ENCODE data around the gene ZNF280A. TPM values are rescaled to one million over a fixed set of nuclear protein-coding genes. Genes with fewer than 3 reads are reported as not detected.

ZNF280A gene
- total RNA-seq, 1 donor from 2014 or later = 0.09 TPM

GRCh38 chr22:22547692-22548300 is 27.7 kb upstream of the ZNF280A start:
- Histone ChIP-seq H3K4me3 (ENCODE audit: insufficient read depth, low read depth, low read length) (no peak overlapping the region), H4K20me1 (ENCODE audit: insufficient read depth, low read length) (no peaks in the 10 kb centered on the region), H3K36me3 (ENCODE audit: insufficient read depth, low read length) (no peaks in the 10 kb centered on the region), H3K9ac (ENCODE audit: low read length) (no peak overlapping the region), H3K27me3 (ENCODE audit: insufficient read depth, low read length) (no peaks in the 10 kb centered on the region), H2AFZ (ENCODE audit: low read depth, low read length) (no peak overlapping the region), H3K9me3 (ENCODE audit: insufficient read depth, low read depth, low read length) (no peaks in the 10 kb centered on the region), H3K79me2 (ENCODE audit: insufficient read depth, low read length) (no peaks in the 10 kb centered on the region), H3K27ac (ENCODE audit: low read depth, low read length) (no peak overlapping the region), H3K4me2 (ENCODE audit: low read length) (no peak overlapping the region), H3K4me1 (ENCODE audit: insufficient read depth, low read length) (no peaks in the 10 kb centered on the region)
- DNase-seq (ENCODE audit: low read depth) = no peak
- no peak overlapping the region for H3K4me3 Mint-ChIP-seq (ENCODE audit: unreplicated experiment)
- peaks cover 64% of the 10 kb centered on the region for H3K27me3 Mint-ChIP-seq (ENCODE audit: low read depth, unreplicated experiment)
- FAIRE-seq = no peak
- no peaks in the 10 kb centered on the region for H3K36me3 Mint-ChIP-seq (ENCODE audit: low read depth, unreplicated experiment)
- TF ChIP-seq EZH2 (IDR thresholded peaks at IDR 0.05; ENCODE audit: insufficient read depth, low read length) (no peak), CTCF (IDR thresholded peaks at IDR 0.05; ENCODE audit: insufficient read depth, low read depth, low read length) (no peak)
- no peaks in the 10 kb centered on the region for H3K4me1 Mint-ChIP-seq (ENCODE audit: low read depth, unreplicated experiment)
- H3K27ac Mint-ChIP-seq (ENCODE audit: unreplicated experiment) = no peak overlapping the region
- H3K9me3 Mint-ChIP-seq (ENCODE audit: unreplicated experiment) = no peaks in the 10 kb centered on the region

- H4K20me1 ChIP-seq (ENCODE audit: insufficient read depth, low read length) = no peaks in the 10 kb centered on the region
- no peaks in the 10 kb centered on the region for H3K4me1 Mint-ChIP-seq (ENCODE audit: low read depth, unreplicated experiment)
- FAIRE-seq = no peak
Observed at GRCh38 chr22:22547226-22547625, 27.2 kb upstream of the ZNF280A start.

More at GRCh38 chr22:22547226-22547625, 27.2 kb upstream of the ZNF280A start:
- Histone ChIP-seq H3K9ac (ENCODE audit: low read length) (no peak overlapping the region), H3K79me2 (ENCODE audit: insufficient read depth, low read length) (no peaks in the 10 kb centered on the region), H3K27ac (ENCODE audit: low read depth, low read length) (no peak overlapping the region), H3K9me3 (ENCODE audit: insufficient read depth, low read depth, low read length) (no peaks in the 10 kb centered on the region), H3K27me3 (ENCODE audit: insufficient read depth, low read length) (no peaks in the 10 kb centered on the region), H3K4me2 (ENCODE audit: low read length) (no peak overlapping the region), H3K4me3 (ENCODE audit: insufficient read depth, low read depth, low read length) (no peak overlapping the region), H2AFZ (ENCODE audit: low read depth, low read length) (no peak overlapping the region), H3K36me3 (ENCODE audit: insufficient read depth, low read length) (no peaks in the 10 kb centered on the region), H3K4me1 (ENCODE audit: insufficient read depth, low read length) (no peaks in the 10 kb centered on the region)
- DNase-seq (ENCODE audit: low read depth) = no peak
- TF ChIP-seq CTCF (IDR thresholded peaks at IDR 0.05; ENCODE audit: insufficient read depth, low read depth, low read length) (no peak), EZH2 (IDR thresholded peaks at IDR 0.05; ENCODE audit: insufficient read depth, low read length) (no peak)
- Mint-ChIP-seq H3K4me3 (ENCODE audit: unreplicated experiment) (no peak overlapping the region), H3K27ac (ENCODE audit: unreplicated experiment) (no peak overlapping the region), H3K36me3 (ENCODE audit: low read depth, unreplicated experiment) (no peaks in the 10 kb centered on the region), H3K9me3 (ENCODE audit: unreplicated experiment) (no peaks in the 10 kb centered on the region), H3K27me3 (ENCODE audit: low read depth, unreplicated experiment) (peaks cover 68% of the 10 kb centered on the region)
